SKM-1 treated with dmso at 0.1 percent for 144 hours (cell line): ENCODE results near the gene DIO3.
"Not testable (repeated sequence)": the region's sequence is repeated elsewhere in the genome, so short reads cannot be mapped to it uniquely, and the experiment has no call there.

Experiments
- DNase-seq: peaks from one replicate; lab custom pipeline; 2025; ENCODE audit not compliant: unreplicated experiment; lab: John Stamatoyannopoulos, UW

DIO3 gene

GRCh38 chr14:101540481-101541462 lies 20.5 kb upstream of the DIO3 start:
- no peak for DNase-seq

GRCh38 chr14:101542391-101542790 lies 18.9 kb upstream of the DIO3 start:
- no peak for DNase-seq

GRCh38 chr14:101543814-101544213 lies 17.5 kb upstream of the DIO3 start:
- DNase-seq, result no peak

- DNase-seq, result no peak
Measured at GRCh38 chr14:101544550-101544949, 16.7 kb upstream of the DIO3 start.

GRCh38 chr14:101546706-101547105 lies 14.6 kb upstream of the DIO3 start:
- no peak for DNase-seq

- DNase-seq, result no peak
Measured at GRCh38 chr14:101547107-101547738, 14.1 kb upstream of the DIO3 start.

GRCh38 chr14:101547961-101548669 lies 13.2 kb upstream of the DIO3 start:
- DNase-seq, result no peak

- DNase-seq, result no peak
Measured at GRCh38 chr14:101548710-101549109, 12.6 kb upstream of the DIO3 start.

GRCh38 chr14:101549154-101549553 lies 12.1 kb upstream of the DIO3 start:
- DNase-seq, result no peak

GRCh38 chr14:101550202-101550912 lies 10.9 kb upstream of the DIO3 start:
- DNase-seq, result not testable (repeated sequence)

- no peak for DNase-seq
Measured at GRCh38 chr14:101551729-101552595, 9.3 kb upstream of the DIO3 start.

- no peak for DNase-seq
Measured at GRCh38 chr14:101552786-101553231, 8.5 kb upstream of the DIO3 start.

GRCh38 chr14:101553393-101553792 lies 7.9 kb upstream of the DIO3 start:
- no peak for DNase-seq

GRCh38 chr14:101553931-101554330 lies 7.4 kb upstream of the DIO3 start:
- no peak for DNase-seq

GRCh38 chr14:101554991-101555668 lies 6.2 kb upstream of the DIO3 start:
- no peak for DNase-seq

GRCh38 chr14:101555669-101556043 lies 5.6 kb upstream of the DIO3 start:
- DNase-seq, result not testable (repeated sequence)

GRCh38 chr14:101556131-101556530 lies 5.2 kb upstream of the DIO3 start:
- no peak for DNase-seq

- no peak for DNase-seq
Measured at GRCh38 chr14:101556566-101557320, 4.6 kb upstream of the DIO3 start.

GRCh38 chr14:101557321-101557695 lies 4.0 kb upstream of the DIO3 start:
- DNase-seq, result no peak
